ENCODE data around the gene NUDT21.
A peak's percentile ranks its signal among the peaks of the same experiment; 100 is the strongest.
"Not testable (repeated sequence)": the region's sequence is repeated elsewhere in the genome, so short reads cannot be mapped to it uniquely, and the experiment has no call there.

Gene NUDT21

DNA sequence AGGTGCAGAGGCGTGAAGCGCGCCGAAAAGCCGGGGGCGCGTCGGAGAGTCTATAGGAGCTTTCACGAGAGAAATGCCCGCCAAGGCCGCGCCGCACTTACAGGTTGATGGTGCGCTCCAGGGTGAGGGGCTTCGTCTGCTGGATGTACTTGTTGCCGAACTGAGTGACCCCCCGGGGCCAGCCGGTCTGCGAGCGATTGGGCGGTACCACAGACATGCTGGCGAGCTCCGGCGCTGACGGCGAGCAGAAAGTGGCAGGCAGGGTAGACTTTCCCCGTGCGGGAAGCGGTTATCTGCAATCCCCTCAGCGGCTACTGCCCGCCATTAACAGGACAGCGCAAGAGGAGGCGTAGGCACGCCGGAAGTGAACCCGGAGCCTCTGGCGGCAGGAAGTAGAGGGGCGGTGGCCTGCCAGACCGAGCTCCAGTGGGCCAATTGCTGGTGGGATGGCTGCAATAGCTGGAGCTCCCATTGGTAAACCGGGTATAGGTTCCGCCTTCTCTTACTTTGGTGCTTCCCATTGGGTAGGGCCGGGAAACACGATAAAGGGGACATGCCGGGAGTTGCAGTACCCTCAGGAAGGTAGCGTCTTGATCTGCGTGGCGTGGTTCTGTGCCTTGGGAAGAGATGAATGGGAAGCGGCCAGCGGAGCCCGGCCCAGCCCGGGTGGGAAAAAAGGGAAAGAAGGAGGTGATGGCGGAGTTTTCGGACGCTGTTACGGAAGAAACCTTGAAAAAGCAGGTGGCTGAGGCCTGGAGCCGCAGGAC is at the start of gene NUDT21, which contains the start of gene OGFOD1:
TSS of gene NUDT21 (minus strand) at position 347 of the 767 bp plus-strand sequence. CDS start at position 217, 130 bp downstream.
TSS of gene OGFOD1 (plus strand) at position 569 of the 767 bp plus-strand sequence. CDS start at position 628, 59 bp downstream.
- peak; percentile 91 for DNase-seq

GRCh38 chr16:56493815-56494214 is 42.7 kb upstream of the NUDT21 start:
- no peak for DNase-seq

GRCh38 chr16:56493126-56493525 is 42.0 kb upstream of the NUDT21 start:
- DNase-seq = no peak

GRCh38 chr16:56491657-56492261 is 40.6 kb upstream of the NUDT21 start:
- DNase-seq = no peak

- not testable (repeated sequence) for DNase-seq
These were observed 37.7 kb upstream of the NUDT21 start for GRCh38 chr16:56488868-56489267.

GRCh38 chr16:56488035-56488434 is 36.9 kb upstream of the NUDT21 start:
- DNase-seq = no peak

DNA sequence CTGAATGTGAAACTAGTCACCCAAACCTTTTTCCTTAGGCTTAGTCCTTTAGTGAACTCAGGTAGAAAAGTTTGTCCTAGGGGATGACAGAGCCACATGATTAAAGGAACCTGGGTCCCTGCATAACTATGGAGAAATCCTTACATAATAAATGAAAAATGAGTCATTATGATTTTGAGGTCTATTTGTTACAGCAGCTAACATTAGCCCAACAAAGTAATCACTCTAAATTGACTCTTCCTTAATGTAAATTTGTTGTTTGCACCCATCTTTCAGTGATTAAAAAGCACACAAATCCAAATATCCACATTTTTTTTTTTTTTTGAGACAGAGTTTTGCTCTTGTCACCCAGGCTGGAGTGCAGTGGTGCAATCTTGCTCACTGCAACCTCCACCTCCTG is 32.3 kb upstream of the NUDT21 start:
- DNase-seq = no peak

GRCh38 chr16:56482683-56483236 is 31.6 kb upstream of the NUDT21 start:
- no peak for DNase-seq

DNA sequence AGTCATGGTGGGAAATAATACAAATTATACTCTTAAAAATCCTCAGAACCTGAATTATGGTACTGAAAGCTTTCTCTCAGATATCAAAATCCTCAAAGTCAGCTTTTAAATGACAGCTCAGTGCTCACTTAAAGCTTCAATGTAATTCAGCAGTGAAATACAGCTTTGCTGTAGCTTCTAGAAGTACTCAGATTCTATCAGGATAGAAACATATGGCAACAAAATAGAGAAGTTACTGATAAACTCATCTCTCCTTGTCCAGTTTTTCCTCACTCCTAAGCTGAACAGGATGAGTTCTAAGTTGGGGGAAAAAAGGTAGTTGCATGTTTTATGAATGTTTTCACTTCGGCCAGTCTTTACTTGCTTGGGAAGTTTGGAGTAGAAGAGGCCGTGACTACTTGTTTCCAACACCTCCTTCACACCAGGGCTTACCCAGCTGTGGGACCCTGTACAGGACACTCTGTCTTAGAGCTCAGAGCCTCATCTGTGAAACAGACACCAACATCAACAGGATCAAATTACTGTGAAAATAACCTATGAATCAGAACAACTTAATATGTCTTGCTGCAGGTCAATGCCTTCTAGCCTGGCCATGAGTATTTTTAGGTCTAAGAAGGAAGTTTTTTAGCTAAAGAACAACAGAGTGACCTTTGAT is 30.5 kb upstream of the NUDT21 start:
- no peak for DNase-seq

DNA sequence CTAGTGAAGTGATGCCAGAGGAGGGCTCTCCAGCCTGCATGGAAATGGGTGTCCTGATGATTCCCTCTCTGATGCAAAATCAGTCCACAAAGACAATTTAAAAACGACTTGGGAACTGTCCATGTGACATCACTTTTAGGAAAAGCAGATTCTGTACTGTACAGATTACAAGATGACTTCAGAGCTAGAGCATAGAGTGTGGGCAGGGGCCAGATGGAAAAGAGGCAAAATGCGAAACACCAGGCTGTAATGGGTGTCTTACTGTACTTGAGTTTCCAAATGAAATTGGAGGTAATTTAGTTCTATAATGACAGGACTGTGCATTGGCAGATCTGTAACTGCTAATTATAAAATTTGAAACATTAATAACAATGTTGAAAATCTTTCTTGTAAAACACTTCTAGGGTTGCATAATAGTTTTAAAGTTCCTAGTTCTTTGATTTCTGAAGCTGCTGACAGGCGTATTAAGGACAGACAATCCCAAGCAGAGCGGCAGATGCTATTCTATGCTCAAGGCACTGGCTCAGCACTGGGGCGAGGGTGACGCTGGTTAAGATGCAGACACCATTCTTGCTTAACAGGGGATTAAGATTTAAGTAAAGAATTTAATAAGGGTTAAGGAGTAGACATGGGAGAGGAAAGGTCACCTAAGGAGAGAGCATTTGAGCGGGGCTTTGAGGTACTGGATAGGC is 29.8 kb upstream of the NUDT21 start:
- DNase-seq = no peak

DNA sequence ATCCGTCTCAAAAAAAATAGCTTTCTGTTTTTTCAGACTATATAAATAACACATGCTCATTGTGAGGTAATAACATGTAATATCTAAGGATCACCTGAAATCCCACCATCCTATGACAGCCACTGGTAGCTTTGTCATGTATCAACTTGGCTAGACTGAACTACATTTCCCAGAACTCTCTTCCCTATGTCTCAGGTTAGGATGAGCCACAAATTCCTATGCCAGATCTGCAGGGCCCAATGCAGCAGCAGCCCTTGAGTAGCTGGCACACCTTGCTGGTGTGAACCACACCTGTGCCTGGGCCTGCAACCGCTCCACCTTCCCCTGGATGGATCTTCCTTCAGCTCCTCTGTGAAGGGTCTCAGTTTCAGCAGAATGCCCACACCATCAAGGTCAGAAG is 28.3 kb upstream of the NUDT21 start:
- DNase-seq = no peak

DNA sequence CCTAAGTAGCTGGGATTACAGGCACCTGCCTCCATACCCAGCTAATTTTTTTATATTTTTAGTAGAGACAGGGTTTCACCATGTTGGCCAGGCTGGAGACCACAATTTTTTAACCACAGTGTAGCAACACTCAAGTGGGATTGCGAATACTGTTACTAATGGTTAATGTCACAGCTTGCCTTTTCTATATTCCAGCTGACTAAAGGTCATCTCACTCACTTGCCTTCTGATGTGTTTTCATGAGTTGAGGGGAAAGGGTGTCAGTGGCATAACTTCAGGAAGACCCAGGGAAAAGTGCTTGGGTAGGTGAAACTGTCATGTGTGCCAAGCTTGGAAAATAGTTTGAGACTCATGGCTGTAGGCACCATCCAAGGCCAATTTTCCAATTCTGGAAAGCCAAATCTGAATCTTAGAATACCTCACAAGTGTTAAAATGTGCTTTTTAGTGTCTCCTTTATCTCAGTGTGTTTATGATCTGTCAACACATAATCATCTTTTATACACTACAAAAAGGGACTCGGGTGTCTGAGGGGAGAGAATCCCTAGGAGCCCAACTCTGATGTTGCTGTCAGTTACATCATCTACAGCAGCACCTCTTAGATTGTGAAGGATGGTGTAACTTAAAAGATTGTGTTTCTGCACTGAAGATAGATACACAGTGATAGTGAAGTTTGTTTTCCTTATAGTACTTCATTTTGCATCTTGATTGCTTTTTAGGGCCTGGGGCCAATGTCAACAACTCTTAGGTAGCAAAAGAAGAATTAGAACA is 27.3 kb upstream of the NUDT21 start:
- DNase-seq = no peak

GRCh38 chr16:56477096-56477878 is 26.2 kb upstream of the NUDT21 start:
- no peak for DNase-seq

- DNase-seq = no peak
These were observed 24.1 kb upstream of the NUDT21 start for GRCh38 chr16:56475201-56475600.

GRCh38 chr16:56470666-56471065 is 19.5 kb upstream of the NUDT21 start:
- DNase-seq = no peak

DNA sequence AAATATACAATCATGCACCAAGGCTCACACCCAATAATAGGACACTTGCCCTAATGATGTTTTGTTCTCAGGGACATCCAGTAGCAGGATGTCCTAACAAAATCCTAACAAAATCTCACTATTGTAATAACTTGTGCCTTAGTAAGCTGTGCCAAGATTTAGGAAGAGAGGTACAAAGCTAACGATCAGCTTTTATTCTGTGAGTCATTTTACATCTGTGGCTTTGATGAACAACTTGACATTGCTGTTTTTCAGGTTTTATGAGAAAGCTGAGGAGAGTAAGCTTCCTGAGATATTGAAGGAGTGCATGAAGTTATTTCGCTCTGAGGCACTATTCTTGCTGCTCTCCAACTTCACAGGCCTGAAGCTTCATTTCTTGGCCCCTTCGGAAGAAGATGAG is 19.1 kb upstream of the NUDT21 start:
- DNase-seq = no peak

- no peak for DNase-seq
These were observed 18.6 kb upstream of the NUDT21 start for GRCh38 chr16:56469748-56470147.

DNA sequence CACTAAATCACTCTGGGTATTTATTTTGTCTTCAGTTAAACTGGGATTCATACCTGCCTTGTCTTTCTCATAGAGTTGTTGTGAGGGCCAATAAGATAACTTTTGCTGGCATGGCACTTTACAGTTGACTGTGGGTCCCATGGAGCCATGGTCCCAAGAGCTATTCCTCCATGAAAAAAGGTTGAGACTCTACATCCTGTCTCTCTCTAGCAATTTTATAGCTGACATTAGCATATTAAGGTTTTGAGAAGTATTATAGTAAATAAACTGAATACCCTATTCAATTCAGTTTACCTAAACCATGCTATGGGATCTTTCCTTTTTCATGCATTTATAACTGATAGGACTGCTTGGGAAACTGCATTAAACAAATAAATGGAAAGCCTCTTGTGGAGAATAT is 17.7 kb upstream of the NUDT21 start:
- DNase-seq = no peak

DNA sequence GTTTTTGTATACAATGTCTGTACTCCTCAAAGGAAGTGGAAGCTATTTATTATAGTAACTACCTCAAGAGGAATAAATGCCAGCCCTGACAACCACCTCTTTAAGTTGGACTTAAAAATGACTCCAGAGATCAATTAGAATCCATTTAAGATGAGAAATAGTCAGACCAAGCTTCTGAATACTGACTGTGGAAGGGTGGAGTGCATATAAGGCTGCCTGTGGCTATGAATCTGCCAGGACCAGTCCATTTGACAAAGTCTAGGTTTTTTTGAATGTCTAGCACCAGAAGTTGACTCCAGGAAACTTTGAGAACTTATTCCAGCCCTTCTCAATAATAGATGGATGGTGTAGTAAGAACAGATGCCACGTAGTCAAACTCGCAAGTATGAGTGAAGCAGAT is 15.2 kb upstream of the NUDT21 start:
- DNase-seq = no peak

DNA sequence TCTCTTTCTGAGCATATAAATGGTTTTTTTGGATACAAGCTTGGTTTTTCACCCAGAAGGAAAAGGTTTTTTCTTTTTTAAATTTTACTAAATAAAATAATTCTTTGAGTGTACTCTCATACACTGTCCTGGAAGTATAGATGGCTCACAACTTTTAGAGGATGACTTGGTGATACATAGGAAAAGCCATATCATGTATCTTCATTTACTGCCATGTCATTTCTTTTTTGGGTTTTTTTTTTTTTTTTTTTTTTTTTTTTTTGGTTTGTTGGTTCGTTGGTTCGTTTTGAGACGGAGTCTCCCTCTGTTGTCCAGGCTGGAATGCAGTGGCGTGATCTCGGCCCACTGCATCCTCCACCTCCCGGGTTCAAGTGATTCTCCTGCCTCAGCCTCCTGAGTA is 12.0 kb upstream of the NUDT21 start:
- no peak for DNase-seq

GRCh38 chr16:56462064-56462796 is 11.1 kb upstream of the NUDT21 start:
- no peak for DNase-seq

All from NCI-H1436 treated with DMSO at 0.1 percent for 48 hours (cell line).